Peyer's patch (tissue), 4 donors: ENCODE data around the gene LIMS2. TPM values are rescaled to one million over a fixed set of nuclear protein-coding genes. Genes with fewer than 3 reads are reported as not detected.

Source experiments
- DNase-seq, 3 donors: peaks; one replicate each; pipeline ENCODE4 v3.0.0-alpha.2; 2017 to 2019
- H3K27ac ChIP-seq, 4 donors: fragments of 200-600 bp; sonication (generic); one replicate each; pipeline ENCODE4 v1.5.1; 2016 to 2019
- H3K27me3 ChIP-seq, 2 donors: fragments of 200-600 bp; sonication (generic); one replicate each; pipeline ENCODE4 v1.5.1; 2019
- H3K36me3 ChIP-seq, 3 donors: fragments of 200-600 bp; sonication (generic); one replicate each; pipeline ENCODE4 v1.5.1; 2016 to 2019
- H3K4me1 ChIP-seq, 4 donors: fragments of 200-600 bp; sonication (generic); one replicate each; pipeline ENCODE4 v1.5.1; 2016 to 2019
- H3K4me3 ChIP-seq, 4 donors: fragments of 200-600 bp; sonication (generic); 1 replicate in 3 of 4; 2 replicates in 1 of 4; pipeline ENCODE4 v1.5.1; 2016 to 2019; ENCODE audit warnings: mild to moderate bottlenecking in 1 of 4
- H3K9me3 ChIP-seq, 4 donors: fragments of 200-600 bp; sonication (generic); one replicate each; pipeline ENCODE4 v1.5.1; 2016 to 2019; ENCODE audit warnings: mild to moderate bottlenecking in 1 of 4
- CTCF ChIP-seq, 6 experiments: fragments of 450-650 bp in 4 of 6; fragments of 200-600 bp in 2 of 6; sonication (generic) in 1 of 6; IDR thresholded peaks; one replicate each; pipeline ENCODE4 v1.5.1; 2017 to 2019; ENCODE audit warnings: antibody characterized with exemption in 6 of 6, mild to moderate bottlenecking in 3 of 6, moderate library complexity in 1 of 6
- POLR2A ChIP-seq, 2 donors: fragments of 450-650 bp; IDR thresholded peaks; one replicate each; pipeline ENCODE4 v1.5.1; 2017; ENCODE audit warnings: antibody characterized with exemption in 2 of 2, mild to moderate bottlenecking in 2 of 2, moderate library complexity in 2 of 2
- total RNA-seq, 4 donors: library from RNA; depleted of rRNA; stranded (reverse); fragments of >200 nt; gene quantifications; one replicate each; pipeline ENCODE4 v1.1.0, GENCODE V29; 2016

Gene LIMS2
- total RNA-seq, 4 donors from 2014 or later: 7.7 to 95.7 (median 21.9) TPM

GRCh38 chr2:127653421-127654083, 21.8 kb downstream of the LIMS2 start:
- H3K4me3 ChIP-seq: no peak overlapping the region
- H3K27me3 ChIP-seq: no peaks in the 10 kb centered on the region
- peaks cover 0 to 15% (median 3%) of the 10 kb centered on the region in 4 donors for H3K4me1 ChIP-seq
- peak in 1 of 3 donors; percentile 43 for DNase-seq
- TF ChIP-seq CTCF (IDR thresholded peaks at IDR 0.05) (no peak), POLR2A (IDR thresholded peaks at IDR 0.05) (no peak)
- H3K36me3 ChIP-seq: peaks cover 0 to 7% (median 0%) of the 10 kb centered on the region in 3 donors
- peak overlapping the region in 1 of 4 donors; percentile 85 for H3K27ac ChIP-seq
- H3K9me3 ChIP-seq: no peaks in the 10 kb centered on the region

- peaks cover 0 to 15% (median 3%) of the 10 kb centered on the region in 4 donors for H3K4me1 ChIP-seq
These were observed 22.5 kb downstream of the LIMS2 start for GRCh38 chr2:127652786-127653357.

GRCh38 chr2:127651971-127652550, 23.3 kb downstream of the LIMS2 start:
- TF ChIP-seq POLR2A (IDR thresholded peaks at IDR 0.05): no peak
- TF ChIP-seq CTCF (IDR thresholded peaks at IDR 0.05): no peak
- H3K4me1 ChIP-seq: peaks cover 0 to 15% (median 3%) of the 10 kb centered on the region in 4 donors
- H3K27ac ChIP-seq: peak overlapping the region in 3 of 4 donors; percentile 19 to 85 (median 32)
- peaks cover 0 to 7% (median 0%) of the 10 kb centered on the region in 3 donors for H3K36me3 ChIP-seq
- no peak overlapping the region for H3K4me3 ChIP-seq
- H3K9me3 ChIP-seq: no peaks in the 10 kb centered on the region
- no peaks in the 10 kb centered on the region for H3K27me3 ChIP-seq
- peak in 1 of 3 donors; percentile 43 for DNase-seq

More at GRCh38 chr2:127652786-127653357, 22.5 kb downstream of the LIMS2 start:
- H3K9me3 ChIP-seq: no peaks in the 10 kb centered on the region
- H3K4me3 ChIP-seq: no peak overlapping the region
- H3K36me3 ChIP-seq: peaks cover 0 to 7% (median 0%) of the 10 kb centered on the region in 3 donors
- H3K27me3 ChIP-seq: no peaks in the 10 kb centered on the region
- DNase-seq: peak in 1 of 3 donors; percentile 28
- TF ChIP-seq POLR2A (IDR thresholded peaks at IDR 0.05): no peak
- TF ChIP-seq CTCF (IDR thresholded peaks at IDR 0.05): no peak
- H3K27ac ChIP-seq: peak overlapping the region in 3 of 4 donors; percentile 19 to 85 (median 32)

- H3K27ac ChIP-seq: peak overlapping the region in 3 of 4 donors; percentile 19 to 85 (median 32)
- DNase-seq: peak in 1 of 3 donors; percentile 41
- H3K27me3 ChIP-seq: no peaks in the 10 kb centered on the region
- peaks cover 0 to 7% (median 0%) of the 10 kb centered on the region in 3 donors for H3K36me3 ChIP-seq
- H3K9me3 ChIP-seq: no peaks in the 10 kb centered on the region
- no peak overlapping the region for H3K4me3 ChIP-seq
- H3K4me1 ChIP-seq: peaks cover 0 to 15% (median 6%) of the 10 kb centered on the region in 4 donors
- TF ChIP-seq CTCF (IDR thresholded peaks at IDR 0.05): no peak
- TF ChIP-seq POLR2A (IDR thresholded peaks at IDR 0.05): no peak
These were observed 23.9 kb downstream of the LIMS2 start for GRCh38 chr2:127651381-127651809.

GRCh38 chr2:127650785-127651380, 24.4 kb downstream of the LIMS2 start:
- TF ChIP-seq POLR2A (IDR thresholded peaks at IDR 0.05) (no peak), CTCF (IDR thresholded peaks at IDR 0.05) (no peak)
- Histone ChIP-seq H3K9me3 (no peaks in the 10 kb centered on the region), H3K4me3 (no peak overlapping the region), H3K4me1 (peaks cover 0 to 16% (median 8%) of the 10 kb centered on the region in 4 donors), H3K27ac (peak overlapping the region in 2 of 4 donors; percentile 32 to 85), H3K36me3 (peaks cover 0 to 7% (median 0%) of the 10 kb centered on the region in 3 donors), H3K27me3 (no peaks in the 10 kb centered on the region)
- DNase-seq: peak in 1 of 3 donors; percentile 39
